SK-N-SH treated with all-trans-retinoic acid at 6 μM for 48 hours (cell line): ENCODE results near the gene SFMBT1.

Experiments used
- ARNTL ChIP-seq: fragments of 450-650 bp; formaldehyde crosslinking; IDR thresholded peaks from 2 replicates; pipeline ENCODE4 v1.5.0; 2020; ENCODE audit warnings: low read depth, mild to moderate bottlenecking, moderate library complexity, borderline replicate concordance
- BACH2 ChIP-seq: fragments of 250-450 bp; sonication (Bioruptor Pico); IDR thresholded peaks from 2 replicates; pipeline ENCODE4 v1.9.0; 2021; ENCODE audit warnings: mild to moderate bottlenecking, borderline replicate concordance
- CREB5 ChIP-seq: fragments of 250-450 bp; sonication (Bioruptor Pico); IDR thresholded peaks from 2 replicates; pipeline ENCODE4 v1.5.1; 2020; ENCODE audit warnings: low read depth, mild to moderate bottlenecking, moderate library complexity
- CSDC2 ChIP-seq: fragments of 250-450 bp; sonication (Bioruptor Pico); IDR thresholded peaks from 2 replicates; pipeline ENCODE4 v1.5.0; 2020; ENCODE audit warnings: mild to moderate bottlenecking, moderate library complexity
- GLIS3 ChIP-seq: fragments of 250-450 bp; sonication (Bioruptor Pico); IDR thresholded peaks from 2 replicates; pipeline ENCODE4 v1.5.0; 2020; ENCODE audit warnings: mild to moderate bottlenecking, moderate library complexity
- OSR1 ChIP-seq: fragments of 250-450 bp; sonication (Bioruptor Pico); IDR thresholded peaks from 2 replicates; pipeline ENCODE4 v1.8.0; 2022; ENCODE audit warnings: moderate library complexity, mild to moderate bottlenecking, inconsistent platforms
- PATZ1 ChIP-seq: fragments of 250-450 bp; sonication (Bioruptor Pico); IDR thresholded peaks from 2 replicates; pipeline ENCODE4 v1.8.0; 2020; ENCODE audit warnings: mild to moderate bottlenecking, moderate library complexity, borderline replicate concordance
- POU6F1 ChIP-seq: fragments of 250-450 bp; sonication (Bioruptor Pico); IDR thresholded peaks from 2 replicates; pipeline ENCODE4 v1.8.0; 2021; ENCODE audit warnings: low read depth, mild to moderate bottlenecking, moderate library complexity, borderline replicate concordance
- RARB ChIP-seq: fragments of 250-450 bp; sonication (Bioruptor Pico); IDR thresholded peaks from 2 replicates; pipeline ENCODE4 v1.8.0; 2021; ENCODE audit warnings: mild to moderate bottlenecking, moderate library complexity
- TSHZ2 ChIP-seq: fragments of 250-450 bp; sonication (Bioruptor Pico); IDR thresholded peaks from 2 replicates; pipeline ENCODE4 v1.5.0; 2020; ENCODE audit warnings: mild to moderate bottlenecking, moderate library complexity
- ZFP3 ChIP-seq: fragments of 250-450 bp; sonication (Bioruptor Pico); IDR thresholded peaks from 2 replicates; pipeline ENCODE4 v1.5.0; 2020; ENCODE audit warnings: mild to moderate bottlenecking, moderate library complexity
- ZFP30 ChIP-seq: fragments of 450-650 bp; formaldehyde crosslinking; IDR thresholded peaks from 2 replicates; pipeline ENCODE4 v1.5.0; 2022; ENCODE audit warnings: mild to moderate bottlenecking, moderate library complexity
- ZNF70 ChIP-seq: fragments of 450-650 bp; formaldehyde crosslinking; IDR thresholded peaks from 2 replicates; pipeline ENCODE4 v1.5.0; 2020; ENCODE audit warnings: mild to moderate bottlenecking, moderate library complexity
- ZNF8 ChIP-seq: fragments of 450-650 bp; formaldehyde crosslinking; IDR thresholded peaks from 2 replicates; pipeline ENCODE4 v1.5.0; 2020; ENCODE audit warnings: mild to moderate bottlenecking, moderate library complexity

- TF ChIP-seq OSR1 (CRISPR knock-in tag) (no peak), CREB5 (CRISPR knock-in tag) (no peak), TSHZ2 (CRISPR knock-in tag) (no peak), BACH2 (CRISPR knock-in tag) (no peak), RARB (CRISPR knock-in tag) (no peak), POU6F1 (CRISPR knock-in tag) (no peak), CSDC2 (CRISPR knock-in tag) (no peak), PATZ1 (CRISPR knock-in tag) (no peak), ZFP30 (CRISPR knock-in tag) (no peak), GLIS3 (CRISPR knock-in tag) (no peak), ZNF70 (CRISPR knock-in tag) (no peak), ZNF8 (CRISPR knock-in tag) (no peak), ZFP3 (CRISPR knock-in tag) (no peak), ARNTL (no peak)
Observed at GRCh38 chr3:52892625-52893311, 153.1 kb downstream of the SFMBT1 start.
